ENCODE measurements around the gene PDHB. TPM values are rescaled to one million over a fixed set of nuclear protein-coding genes. Genes with fewer than 3 reads are reported as not detected.

Gene PDHB
- total and polyA plus RNA-seq, 2 of the 13 experiments (the other 11 are each of a cell fraction or from before 2014, with no cell fraction given), result 108 to 153 TPM

DNA sequence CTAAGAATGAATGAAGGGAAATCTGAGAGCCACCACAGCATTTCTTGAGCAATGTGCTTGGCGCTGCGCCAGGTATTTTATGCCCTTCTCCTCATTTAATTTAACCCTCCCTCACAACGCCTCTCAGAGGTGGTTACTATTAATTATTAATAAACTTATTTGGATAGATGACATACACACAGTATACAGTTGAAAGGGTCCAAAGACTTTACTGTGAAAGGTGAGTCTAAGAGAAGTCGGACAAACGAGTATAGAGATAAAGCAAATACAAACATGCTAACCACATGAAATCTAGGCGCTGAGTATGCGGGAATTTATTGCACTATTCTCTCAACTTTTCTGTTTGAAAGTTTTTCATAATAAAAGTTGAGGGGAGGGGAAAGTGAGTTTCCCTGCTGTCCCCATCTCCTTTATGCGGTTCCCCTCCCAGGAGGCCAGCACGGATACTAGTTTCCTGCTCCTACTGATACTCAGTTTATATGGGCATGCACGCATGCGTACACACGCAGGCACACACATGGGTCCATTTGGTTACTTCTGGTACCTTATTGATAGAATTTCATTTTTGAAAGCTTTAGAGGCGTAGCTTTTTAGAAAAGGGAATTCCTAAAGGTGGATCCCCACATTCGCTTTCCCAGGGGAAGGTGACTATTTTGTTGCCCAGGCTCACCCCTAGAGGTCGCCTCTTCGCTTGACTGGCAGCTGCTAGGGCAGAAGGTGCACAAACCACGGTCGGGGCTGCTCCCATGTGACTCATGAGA is 29.7 kb upstream of the PDHB start (continued):
- TF ChIP-seq, protein P1, sequence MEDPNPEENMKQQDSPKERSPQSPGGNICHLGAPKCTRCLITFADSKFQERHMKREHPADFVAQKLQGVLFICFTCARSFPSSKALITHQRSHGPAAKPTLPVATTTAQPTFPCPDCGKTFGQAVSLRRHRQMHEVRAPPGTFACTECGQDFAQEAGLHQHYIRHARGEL (CRISPR knock-in tag; IDR thresholded peaks at IDR 0.05), result no peak
- TF ChIP-seq ARID2 (CRISPR knock-in tag; IDR thresholded peaks at IDR 0.05; ENCODE audit: borderline replicate concordance) (peak; percentile 68; the same call in 1 of the 2 replicates), ZNF768 (CRISPR knock-in tag; IDR thresholded peaks at IDR 0.05) (no peak), ZNF44 (CRISPR knock-in tag; IDR thresholded peaks at IDR 0.05) (0 out of 2 replicates have a peak, but pooled peaks have one; percentile 22), SOX5 (CRISPR knock-in tag; IDR thresholded peaks at IDR 0.05; ENCODE audit: borderline replicate concordance) (peak; percentile 34; the same call in 1 of the 2 replicates), EHMT2 (IDR thresholded peaks at IDR 0.05; ENCODE audit: borderline replicate concordance, low read depth, low read length) (no peak), ZNF180 (CRISPR knock-in tag; IDR thresholded peaks at IDR 0.05; ENCODE audit: borderline replicate concordance, low read depth) (no peak), YEATS4 (CRISPR knock-in tag; IDR thresholded peaks at IDR 0.05; ENCODE audit: borderline replicate concordance) (0 out of 2 replicates have a peak, but pooled peaks have one; percentile 40), PREB (CRISPR knock-in tag; IDR thresholded peaks at IDR 0.05) (no peak), ZC3H4 (CRISPR knock-in tag; IDR thresholded peaks at IDR 0.05; ENCODE audit: borderline replicate concordance) (no peak), GATAD1 (CRISPR knock-in tag; IDR thresholded peaks at IDR 0.05) (0 out of 2 replicates have a peak, but pooled peaks have one; percentile 19), ZFX (CRISPR knock-in tag; IDR thresholded peaks at IDR 0.05; ENCODE audit: low read depth) (no peak; the same call in 1 of the 2 replicates), RCOR2 (CRISPR knock-in tag; IDR thresholded peaks at IDR 0.05) (no peak), ZNF772 (CRISPR knock-in tag; IDR thresholded peaks at IDR 0.05) (0 out of 2 replicates have a peak, but pooled peaks have one; percentile 46), NAIF1 (CRISPR knock-in tag; IDR thresholded peaks at IDR 0.05; ENCODE audit: borderline replicate concordance) (no peak), CBX1 (IDR thresholded peaks at IDR 0.05; ENCODE audit: low read depth) (no peak)
- TF ChIP-seq, protein P2, sequence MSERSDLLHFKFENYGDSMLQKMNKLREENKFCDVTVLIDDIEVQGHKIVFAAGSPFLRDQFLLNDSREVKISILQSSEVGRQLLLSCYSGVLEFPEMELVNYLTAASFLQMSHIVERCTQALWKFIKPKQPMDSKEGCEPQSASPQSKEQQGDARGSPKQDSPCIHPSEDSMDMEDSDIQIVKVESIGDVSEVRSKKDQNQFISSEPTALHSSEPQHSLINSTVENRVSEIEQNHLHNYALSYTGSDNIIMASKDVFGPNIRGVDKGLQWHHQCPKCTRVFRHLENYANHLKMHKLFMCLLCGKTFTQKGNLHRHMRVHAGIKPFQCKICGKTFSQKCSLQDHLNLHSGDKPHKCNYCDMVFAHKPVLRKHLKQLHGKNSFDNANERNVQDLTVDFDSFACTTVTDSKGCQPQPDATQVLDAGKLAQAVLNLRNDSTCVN (CRISPR knock-in tag; IDR thresholded peaks at IDR 0.05; ENCODE audit: borderline replicate concordance), result no peak
- TF ChIP-seq, protein P3, sequence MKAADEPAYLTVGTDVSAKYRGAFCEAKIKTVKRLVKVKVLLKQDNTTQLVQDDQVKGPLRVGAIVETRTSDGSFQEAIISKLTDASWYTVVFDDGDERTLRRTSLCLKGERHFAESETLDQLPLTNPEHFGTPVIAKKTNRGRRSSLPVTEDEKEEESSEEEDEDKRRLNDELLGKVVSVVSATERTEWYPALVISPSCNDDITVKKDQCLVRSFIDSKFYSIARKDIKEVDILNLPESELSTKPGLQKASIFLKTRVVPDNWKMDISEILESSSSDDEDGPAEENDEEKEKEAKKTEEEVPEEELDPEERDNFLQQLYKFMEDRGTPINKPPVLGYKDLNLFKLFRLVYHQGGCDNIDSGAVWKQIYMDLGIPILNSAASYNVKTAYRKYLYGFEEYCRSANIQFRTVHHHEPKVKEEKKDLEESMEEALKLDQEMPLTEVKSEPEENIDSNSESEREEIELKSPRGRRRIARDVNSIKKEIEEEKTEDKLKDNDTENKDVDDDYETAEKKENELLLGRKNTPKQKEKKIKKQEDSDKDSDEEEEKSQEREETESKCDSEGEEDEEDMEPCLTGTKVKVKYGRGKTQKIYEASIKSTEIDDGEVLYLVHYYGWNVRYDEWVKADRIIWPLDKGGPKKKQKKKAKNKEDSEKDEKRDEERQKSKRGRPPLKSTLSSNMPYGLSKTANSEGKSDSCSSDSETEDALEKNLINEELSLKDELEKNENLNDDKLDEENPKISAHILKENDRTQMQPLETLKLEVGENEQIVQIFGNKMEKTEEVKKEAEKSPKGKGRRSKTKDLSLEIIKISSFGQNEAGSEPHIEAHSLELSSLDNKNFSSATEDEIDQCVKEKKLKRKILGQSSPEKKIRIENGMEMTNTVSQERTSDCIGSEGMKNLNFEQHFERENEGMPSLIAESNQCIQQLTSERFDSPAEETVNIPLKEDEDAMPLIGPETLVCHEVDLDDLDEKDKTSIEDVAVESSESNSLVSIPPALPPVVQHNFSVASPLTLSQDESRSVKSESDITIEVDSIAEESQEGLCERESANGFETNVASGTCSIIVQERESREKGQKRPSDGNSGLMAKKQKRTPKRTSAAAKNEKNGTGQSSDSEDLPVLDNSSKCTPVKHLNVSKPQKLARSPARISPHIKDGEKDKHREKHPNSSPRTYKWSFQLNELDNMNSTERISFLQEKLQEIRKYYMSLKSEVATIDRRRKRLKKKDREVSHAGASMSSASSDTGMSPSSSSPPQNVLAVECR (CRISPR knock-in tag; IDR thresholded peaks at IDR 0.05; ENCODE audit: borderline replicate concordance), result no peak; the same call in 1 of the 2 replicates
- TF ChIP-seq, protein P4, sequence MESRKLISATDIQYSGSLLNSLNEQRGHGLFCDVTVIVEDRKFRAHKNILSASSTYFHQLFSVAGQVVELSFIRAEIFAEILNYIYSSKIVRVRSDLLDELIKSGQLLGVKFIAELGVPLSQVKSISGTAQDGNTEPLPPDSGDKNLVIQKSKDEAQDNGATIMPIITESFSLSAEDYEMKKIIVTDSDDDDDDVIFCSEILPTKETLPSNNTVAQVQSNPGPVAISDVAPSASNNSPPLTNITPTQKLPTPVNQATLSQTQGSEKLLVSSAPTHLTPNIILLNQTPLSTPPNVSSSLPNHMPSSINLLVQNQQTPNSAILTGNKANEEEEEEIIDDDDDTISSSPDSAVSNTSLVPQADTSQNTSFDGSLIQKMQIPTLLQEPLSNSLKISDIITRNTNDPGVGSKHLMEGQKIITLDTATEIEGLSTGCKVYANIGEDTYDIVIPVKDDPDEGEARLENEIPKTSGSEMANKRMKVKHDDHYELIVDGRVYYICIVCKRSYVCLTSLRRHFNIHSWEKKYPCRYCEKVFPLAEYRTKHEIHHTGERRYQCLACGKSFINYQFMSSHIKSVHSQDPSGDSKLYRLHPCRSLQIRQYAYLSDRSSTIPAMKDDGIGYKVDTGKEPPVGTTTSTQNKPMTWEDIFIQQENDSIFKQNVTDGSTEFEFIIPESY (CRISPR knock-in tag; IDR thresholded peaks at IDR 0.05), result no peak

Data from HepG2 (cell line).